ENCODE measurements around the gene TSPYL1. TPM values are rescaled to one million over a fixed set of nuclear protein-coding genes. Genes with fewer than 3 reads are reported as not detected.

The TSPYL1 gene
- total RNA-seq, 4 donors from 2014 or later: 48.0 to 95.2 (median 67.0) TPM

DNA sequence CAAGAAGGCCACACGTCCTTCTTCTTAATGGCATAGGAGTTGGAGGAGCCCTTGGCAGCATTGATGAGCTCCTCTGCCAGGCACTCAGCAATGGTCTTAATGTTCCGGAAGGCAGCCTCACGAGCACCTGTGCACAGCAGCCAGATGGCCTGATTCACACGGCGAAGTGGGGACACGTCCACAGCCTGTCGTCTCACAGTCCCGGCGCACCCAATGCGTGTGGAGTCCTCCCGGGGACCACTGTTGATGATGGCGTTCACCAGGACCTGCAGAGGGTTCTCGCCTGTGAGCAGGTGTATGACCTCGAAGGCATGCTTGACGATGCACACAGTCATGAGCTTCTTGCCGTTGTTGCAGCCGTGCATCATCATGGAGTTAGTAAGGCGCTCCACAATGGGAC is 21.2 kb downstream of the TSPYL1 start:
- Histone ChIP-seq H3K36me3 (peaks cover 7% of the 10 kb centered on the region), H3K27me3 (no peaks in the 10 kb centered on the region), H3K4me1 (peaks cover 16% of the 10 kb centered on the region), H3K9me3 (no peaks in the 10 kb centered on the region), H3K27ac (no peak overlapping the region), H3K4me3 (no peak overlapping the region)
- no peak for TF ChIP-seq POLR2A (IDR thresholded peaks at IDR 0.05)
- TF ChIP-seq POLR2AphosphoS5 (IDR thresholded peaks at IDR 0.05): no peak
- no peak for TF ChIP-seq EP300 (IDR thresholded peaks at IDR 0.05)
- TF ChIP-seq CTCF (IDR thresholded peaks at IDR 0.05): no peak
- 91% methylated on average over 10 of the region's 18 CpGs for WGBS
- DNase-seq (ENCODE audit: low spot score in 2 of 2): no peak

GRCh38 chr6:116256694-116257093 is 23.0 kb downstream of the TSPYL1 start:
- Histone ChIP-seq H3K4me1 (peaks cover 32% of the 10 kb centered on the region), H3K4me3 (no peak overlapping the region), H3K9me3 (no peaks in the 10 kb centered on the region), H3K27ac (no peak overlapping the region), H3K36me3 (peaks cover 7% of the 10 kb centered on the region), H3K27me3 (no peaks in the 10 kb centered on the region)
- TF ChIP-seq EP300 (IDR thresholded peaks at IDR 0.05): no peak
- no peak for TF ChIP-seq CTCF (IDR thresholded peaks at IDR 0.05)
- TF ChIP-seq POLR2A (IDR thresholded peaks at IDR 0.05): no peak
- no peak for TF ChIP-seq POLR2AphosphoS5 (IDR thresholded peaks at IDR 0.05)
- WGBS: 92% methylated on average over 1 of the region's 1 CpG
- no peak for DNase-seq (ENCODE audit: low spot score in 2 of 2)

DNA sequence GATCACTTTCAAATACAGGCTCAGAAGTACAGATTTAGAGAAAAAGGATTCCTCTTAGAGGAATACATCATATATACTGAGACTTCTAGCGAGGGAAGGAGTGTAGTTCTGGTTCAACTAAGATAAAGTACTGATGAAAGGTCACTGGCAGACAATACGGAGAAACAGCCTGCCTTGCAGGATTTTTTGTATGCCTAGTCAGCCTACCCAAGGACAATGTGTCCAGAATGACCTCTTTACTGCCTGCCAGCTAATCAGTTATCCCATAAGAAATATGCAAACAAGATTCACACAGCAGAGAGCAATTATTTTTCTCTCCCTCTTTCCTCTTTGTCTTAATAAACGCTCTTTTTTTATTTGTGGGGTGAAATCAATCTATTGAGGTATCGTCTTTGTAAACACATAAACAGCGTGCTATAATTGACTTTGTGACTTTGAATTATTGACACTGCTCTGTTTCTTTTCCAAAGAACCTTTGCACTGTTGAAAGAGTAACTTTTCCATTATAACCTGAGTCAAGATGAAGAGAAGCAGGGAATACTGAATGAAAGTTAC is 24.4 kb downstream of the TSPYL1 start:
- Histone ChIP-seq H3K36me3 (peaks cover 7% of the 10 kb centered on the region), H3K9me3 (no peaks in the 10 kb centered on the region), H3K4me1 (peaks cover 46% of the 10 kb centered on the region), H3K27me3 (no peaks in the 10 kb centered on the region), H3K4me3 (no peak overlapping the region), H3K27ac (no peak overlapping the region)
- WGBS: 53% methylated on average over 5 of the region's 5 CpGs
- TF ChIP-seq POLR2A (IDR thresholded peaks at IDR 0.05) (no peak), POLR2AphosphoS5 (IDR thresholded peaks at IDR 0.05) (no peak), CTCF (IDR thresholded peaks at IDR 0.05) (no peak)
- DNase-seq (ENCODE audit: low spot score in 2 of 2): no peak

DNA sequence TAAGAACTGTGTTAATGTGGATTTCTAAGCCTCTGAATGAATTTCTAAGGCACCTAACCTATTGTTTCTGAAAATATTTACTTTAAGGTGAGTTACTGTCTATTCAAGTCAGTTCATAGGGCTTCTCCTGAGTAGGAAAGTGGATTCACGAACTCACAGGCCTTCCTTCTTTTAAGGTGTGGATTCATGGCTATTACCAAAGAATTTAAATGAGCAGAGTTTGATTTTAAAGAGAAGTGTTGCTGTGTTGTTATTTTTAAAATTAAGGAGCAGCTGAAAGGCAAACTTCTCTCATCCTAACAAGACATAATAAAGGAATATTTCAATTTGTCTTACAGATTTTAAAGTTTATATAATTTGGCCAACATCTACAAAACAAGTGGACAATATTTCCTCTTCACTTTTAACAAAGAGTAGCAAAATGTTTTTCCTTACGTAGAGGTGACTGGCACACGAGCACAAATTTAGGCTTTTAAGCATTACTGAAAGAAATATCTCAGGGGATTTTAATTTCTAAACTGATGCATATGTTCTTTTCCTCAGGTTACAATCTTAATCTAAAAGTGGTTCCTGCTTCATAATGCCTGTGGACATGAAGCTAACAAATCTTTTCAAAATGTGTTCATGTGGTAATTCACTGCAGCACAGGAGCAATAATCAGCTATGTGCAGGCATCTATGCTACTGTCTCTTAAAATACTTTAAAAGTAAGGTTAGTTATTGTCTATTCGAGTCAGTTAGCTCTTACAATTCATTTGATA is 25.3 kb downstream of the TSPYL1 start:
- H3K36me3 ChIP-seq: peaks cover 7% of the 10 kb centered on the region
- H3K9me3 ChIP-seq: no peaks in the 10 kb centered on the region
- H3K4me3 ChIP-seq: peak overlapping the region; percentile 93
- 12% methylated on average over 4 of the region's 4 CpGs for WGBS
- DNase-seq (ENCODE audit: low spot score in 2 of 2): no peak
- H3K4me1 ChIP-seq: peaks cover 53% of the 10 kb centered on the region
- no peak for TF ChIP-seq POLR2AphosphoS5 (IDR thresholded peaks at IDR 0.05)
- no peak for TF ChIP-seq POLR2A (IDR thresholded peaks at IDR 0.05)
- H3K27ac ChIP-seq: peak overlapping the region; percentile 90
- H3K27me3 ChIP-seq: no peaks in the 10 kb centered on the region

- Histone ChIP-seq H3K4me1 (peaks cover 54% of the 10 kb centered on the region), H3K27me3 (no peaks in the 10 kb centered on the region), H3K36me3 (peaks cover 3% of the 10 kb centered on the region), H3K27ac (peak within 1 kb of the TSS; percentile 90), H3K4me3 (peak within 1 kb of the TSS; percentile 93), H3K9me3 (no peaks in the 10 kb centered on the region)
- DNase-seq (ENCODE audit: low spot score in 2 of 2): peak; percentile 97
- WGBS: under 1% methylated on average over 29 of the region's 53 CpGs
- TF ChIP-seq POLR2A (IDR thresholded peaks at IDR 0.05): peak; percentile 38 to 73
- TF ChIP-seq CTCF (IDR thresholded peaks at IDR 0.05): no peak
- TF ChIP-seq EP300 (IDR thresholded peaks at IDR 0.05): no peak
- peak in 2 of 3 donors; percentile 55 to 92 for TF ChIP-seq POLR2AphosphoS5 (IDR thresholded peaks at IDR 0.05)
These were observed 26.0 kb downstream of the TSPYL1 start, which contains the start of gene TSPYL4 for GRCh38 chr6:116253505-116254296. TSS of gene TSPYL4 (minus strand) at chr6:116254075. CDS start at chr6:116254008, 67 bp downstream.

Data from suprapubic skin (tissue), 4 donors.